Right atrium auricular region (tissue), 2 donors: Measurements from ENCODE around the gene OTULINL. TPM values are rescaled to one million over a fixed set of nuclear protein-coding genes. Genes with fewer than 3 reads are reported as not detected.

Source experiments
- DNase-seq: peaks from one replicate; pipeline ENCODE4 v3.0.0-alpha.2; 2019; ENCODE audit warnings: low spot score
- H3K27ac ChIP-seq, 2 donors: fragments of 200-600 bp; sonication (generic); 1 replicate in 1 of 2; 2 replicates in 1 of 2; pipeline ENCODE4 v1.5.1; 2016 to 2019
- H3K27me3 ChIP-seq, 2 donors: fragments of 200-600 bp; sonication (generic); one replicate each; pipeline versions ENCODE4 v1.5.1 to v1.6.0; 2017 to 2019
- H3K36me3 ChIP-seq: fragments of 200-600 bp; sonication (generic); one replicate; pipeline ENCODE4 v1.5.1; 2016
- H3K4me1 ChIP-seq, 2 donors: fragments of 200-600 bp; sonication (generic); one replicate each; pipeline versions ENCODE4 v1.5.1 to v1.6.0; 2017 to 2019
- H3K4me3 ChIP-seq, 2 donors: fragments of 200-600 bp; sonication (generic); 1 replicate in 1 of 2; 2 replicates in 1 of 2; pipeline ENCODE4 v1.5.1; 2017 to 2019; ENCODE audit warnings: mild to moderate bottlenecking in 1 of 2, moderate library complexity in 1 of 2
- H3K9me3 ChIP-seq, 2 donors: fragments of 200-600 bp; sonication (generic); one replicate each; pipeline ENCODE4 v1.5.1; 2019
- total RNA-seq, 2 donors: library from RNA; depleted of rRNA; stranded (reverse); fragments of >200 nt; gene quantifications; one replicate each; pipeline ENCODE4 v1.1.0, GENCODE V29; 2016
- TF ChIP-seq, protein P1 (sequence below), 2 donors: fragments of 200-600 bp; sonication (generic); IDR thresholded peaks; one replicate each; pipeline ENCODE4 v1.5.1; 2019; ENCODE audit warnings: antibody characterized with exemption in 2 of 2

OTULINL gene
- total RNA-seq, 2 donors from 2014 or later, result 1.6 to 2.1 TPM

DNA sequence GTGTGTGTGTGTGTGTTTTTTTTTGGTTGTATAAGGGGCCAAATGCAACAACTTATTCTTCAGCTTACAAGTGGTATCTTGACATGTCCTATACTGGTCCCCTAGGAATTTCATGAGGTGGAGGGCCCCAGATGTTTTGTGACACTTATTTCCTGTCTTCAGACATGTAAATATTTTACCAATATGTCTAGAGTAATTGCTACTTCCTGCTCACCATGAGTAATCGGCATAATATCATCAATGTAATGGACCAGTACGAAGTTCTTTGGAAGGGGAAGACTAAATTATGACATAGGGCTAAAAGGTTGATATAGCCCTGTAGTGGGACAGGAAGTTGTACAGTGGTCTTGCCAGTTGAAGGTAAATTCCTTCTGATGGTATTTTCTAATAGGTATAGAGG, 79.2 kb downstream of the OTULINL start:
- H3K4me3 ChIP-seq, result no peak overlapping the region
- H3K27me3 ChIP-seq, result no peaks in the 10 kb centered on the region
- TF ChIP-seq, protein P1, sequence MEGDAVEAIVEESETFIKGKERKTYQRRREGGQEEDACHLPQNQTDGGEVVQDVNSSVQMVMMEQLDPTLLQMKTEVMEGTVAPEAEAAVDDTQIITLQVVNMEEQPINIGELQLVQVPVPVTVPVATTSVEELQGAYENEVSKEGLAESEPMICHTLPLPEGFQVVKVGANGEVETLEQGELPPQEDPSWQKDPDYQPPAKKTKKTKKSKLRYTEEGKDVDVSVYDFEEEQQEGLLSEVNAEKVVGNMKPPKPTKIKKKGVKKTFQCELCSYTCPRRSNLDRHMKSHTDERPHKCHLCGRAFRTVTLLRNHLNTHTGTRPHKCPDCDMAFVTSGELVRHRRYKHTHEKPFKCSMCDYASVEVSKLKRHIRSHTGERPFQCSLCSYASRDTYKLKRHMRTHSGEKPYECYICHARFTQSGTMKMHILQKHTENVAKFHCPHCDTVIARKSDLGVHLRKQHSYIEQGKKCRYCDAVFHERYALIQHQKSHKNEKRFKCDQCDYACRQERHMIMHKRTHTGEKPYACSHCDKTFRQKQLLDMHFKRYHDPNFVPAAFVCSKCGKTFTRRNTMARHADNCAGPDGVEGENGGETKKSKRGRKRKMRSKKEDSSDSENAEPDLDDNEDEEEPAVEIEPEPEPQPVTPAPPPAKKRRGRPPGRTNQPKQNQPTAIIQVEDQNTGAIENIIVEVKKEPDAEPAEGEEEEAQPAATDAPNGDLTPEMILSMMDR (IDR thresholded peaks at IDR 0.05), result no peak
- H3K4me1 ChIP-seq, result peaks cover 0 to 15% of the 10 kb centered on the region in 2 donors
- no peaks in the 10 kb centered on the region for H3K36me3 ChIP-seq
- no peaks in the 10 kb centered on the region for H3K9me3 ChIP-seq
- no peak for DNase-seq
- H3K27ac ChIP-seq, result no peak overlapping the region

Other genes starting within 250 kb of the OTULINL start
- gene OTULIN, start 82.9 kb downstream of the OTULINL start, total RNA-seq, result 10 to 100 TPM; 13.9 to 29.9 TPM